ENCODE measurements around the gene NFS1. TPM values are rescaled to one million over a fixed set of nuclear protein-coding genes. Genes with fewer than 3 reads are reported as not detected.
"Not testable (repeated sequence)": the region's sequence is repeated elsewhere in the genome, so short reads cannot be mapped to it uniquely, and the experiment has no call there.

Gene NFS1
- total RNA-seq, 4 donors from 2014 or later, result 9.1 to 35.4 (median 20.4) TPM

- peaks cover 0 to 8% of the 10 kb centered on the region in 2 donors for H3K4me1 ChIP-seq
- intact Hi-C loops (cut with DNase I; ENCODE audit: low total_unique reads), result no loop called here
- no peak overlapping the region for H3K4me3 ChIP-seq
- no peaks in the 10 kb centered on the region for H3K27me3 ChIP-seq
- no peak for DNase-seq
- H3K27ac ChIP-seq, result no peak overlapping the region
- no peaks in the 10 kb centered on the region for H3K36me3 ChIP-seq
- TF ChIP-seq CTCF (IDR thresholded peaks at IDR 0.05) (no peak), POLR2A (IDR thresholded peaks at IDR 0.05) (no peak)
- H3K9me3 ChIP-seq, result no peaks in the 10 kb centered on the region
Measured at GRCh38 chr20:35710884-35711587, 11.9 kb upstream of the NFS1 start.

- H3K27me3 ChIP-seq, result no peaks in the 10 kb centered on the region
- no peak for DNase-seq
- H3K4me3 ChIP-seq, result no peak overlapping the region
- H3K4me1 ChIP-seq, result peaks cover 0 to 8% of the 10 kb centered on the region in 2 donors
- no peaks in the 10 kb centered on the region for H3K36me3 ChIP-seq
- TF ChIP-seq CTCF (IDR thresholded peaks at IDR 0.05) (no peak), POLR2A (IDR thresholded peaks at IDR 0.05) (no peak)
- intact Hi-C loops (cut with DNase I; ENCODE audit: low total_unique reads), result no loop called here
- H3K27ac ChIP-seq, result no peak overlapping the region
- H3K9me3 ChIP-seq, result no peaks in the 10 kb centered on the region
Measured at GRCh38 chr20:35710039-35710438, 10.9 kb upstream of the NFS1 start.

- DNase-seq, result no peak
- Histone ChIP-seq H3K36me3 (no peaks in the 10 kb centered on the region), H3K27me3 (no peaks in the 10 kb centered on the region), H3K9me3 (no peaks in the 10 kb centered on the region), H3K4me1 (peaks cover 0 to 8% of the 10 kb centered on the region in 2 donors), H3K27ac (no peak overlapping the region), H3K4me3 (no peak overlapping the region)
- TF ChIP-seq CTCF (IDR thresholded peaks at IDR 0.05), result no peak
- TF ChIP-seq POLR2A (IDR thresholded peaks at IDR 0.05), result no peak
- intact Hi-C loops (cut with DNase I; ENCODE audit: low total_unique reads), result no loop called here
Measured at GRCh38 chr20:35709259-35709658, 10.1 kb upstream of the NFS1 start.

- Histone ChIP-seq H3K4me1 (peaks cover 0 to 8% of the 10 kb centered on the region in 2 donors), H3K27ac (no peak overlapping the region), H3K36me3 (no peaks in the 10 kb centered on the region), H3K9me3 (no peaks in the 10 kb centered on the region), H3K4me3 (no peak overlapping the region), H3K27me3 (no peaks in the 10 kb centered on the region)
- intact Hi-C loops (cut with DNase I; ENCODE audit: low total_unique reads), result no loop called here
- no peak for DNase-seq
- TF ChIP-seq POLR2A (IDR thresholded peaks at IDR 0.05), result no peak
Measured at GRCh38 chr20:35708502-35708901, 9.3 kb upstream of the NFS1 start.

- H3K27me3 ChIP-seq; H3K4me3 ChIP-seq; intact Hi-C loops (cut with DNase I; ENCODE audit: low total_unique reads); H3K9me3 ChIP-seq; H3K27ac ChIP-seq; H3K4me1 ChIP-seq; DNase-seq; H3K36me3 ChIP-seq: not testable (repeated sequence)
Measured at GRCh38 chr20:35706591-35707529, 7.7 kb upstream of the NFS1 start.

GRCh38 chr20:35705894-35706293 is 6.7 kb upstream of the NFS1 start:
- intact Hi-C loops (cut with DNase I; ENCODE audit: low total_unique reads); DNase-seq; H3K36me3 ChIP-seq: not testable (repeated sequence)

More at GRCh38 chr20:35705894-35706293, 6.7 kb upstream of the NFS1 start:
- H3K27ac ChIP-seq, H3K27me3 ChIP-seq, H3K4me1 ChIP-seq, H3K9me3 ChIP-seq, H3K4me3 ChIP-seq: not testable (repeated sequence)

Measured in uterus (tissue), 4 donors.